ENCODE results near the gene BHLHE40. TPM values are rescaled to one million over a fixed set of nuclear protein-coding genes. Genes with fewer than 3 reads are reported as not detected.

BHLHE40 gene
- total and polyA plus RNA-seq, 2 of the 13 experiments (the other 11 are each of a cell fraction or from before 2014, with no cell fraction given), result 1.8 to 51.0 TPM

- WGBS (ENCODE audit: low lambda C conversion rate), result 5% methylated on average over 3 of the region's 3 CpGs
- in situ Hi-C loops (cut with HindIII; ENCODE audit: extremely low pct_ligation_motif_present, low pct_unique_long_range_greater_than_20kb) (no loop called here), intact Hi-C loops (cut with micrococcal nuclease; ENCODE audit: unreplicated experiment) (no loop called here)
- no TSS peak for BruUV-seq (replicated peaks)
- Histone ChIP-seq H3K27me3 (ENCODE audit: control insufficient read depth in 1 of 2, insufficient read depth in 2 of 2, low read length in 2 of 2) (no peaks in the 10 kb centered on the region; a peak in 1 of 5 replicates), H3K79me2 (ENCODE audit: insufficient read depth, low read length) (no peaks in the 10 kb centered on the region), H3K36me3 (replicated peaks in 1 of 2; ENCODE audit: control insufficient read depth in 1 of 2, insufficient read depth in 2 of 2, low read length in 2 of 2) (no peaks in the 10 kb centered on the region), H4K20me1 (ENCODE audit: insufficient read depth, low read length) (no peaks in the 10 kb centered on the region), H3K27ac (ENCODE audit: extremely low read length, insufficient read depth, low read length) (no peak overlapping the region), H3K9ac (ENCODE audit: insufficient read depth, low read depth, low read length) (no peak overlapping the region), H3K4me3 (replicated peaks in 1 of 3; ENCODE audit: insufficient read depth in 1 of 3, low read depth in 2 of 3, low read length in 3 of 3) (no peak overlapping the region), H2AFZ (ENCODE audit: low read length) (no peak overlapping the region), H3K4me2 (ENCODE audit: low read depth, low read length) (no peak overlapping the region), H3K9me3 (ENCODE audit: low read length) (no peaks in the 10 kb centered on the region), H3K4me1 (ENCODE audit: insufficient read depth, low read length) (no peaks in the 10 kb centered on the region)
- CTCF ChIA-PET (ENCODE audit: low intra/inter-chr PET ratio, low total read pairs), result no interaction called here
- POLR2A ChIA-PET, result no interaction called here
- FAIRE-seq (no peak), DNase-seq (ENCODE audit: low spot score) (no peak), ATAC-seq (no peak)
- no peak for TF ChIP-seq IRF2 (CRISPR knock-in tag; IDR thresholded peaks at IDR 0.05)
Measured at GRCh38 chr3:4934050-4934449, 45.2 kb upstream of the BHLHE40 start.

- FAIRE-seq (no peak), ATAC-seq (no peak), DNase-seq (ENCODE audit: low spot score) (no peak)
- no peaks in the 10 kb centered on the region for H3K9me3 ChIP-seq (ENCODE audit: low read length)
- no peak overlapping the region for H2AFZ ChIP-seq (ENCODE audit: low read length)
- TF ChIP-seq HMGXB3 (CRISPR knock-in tag; IDR thresholded peaks at IDR 0.05; ENCODE audit: borderline replicate concordance) (no peak), ZNF274 (CRISPR knock-in tag; IDR thresholded peaks at IDR 0.05) (no peak)
- intact Hi-C loops (cut with micrococcal nuclease; ENCODE audit: unreplicated experiment), result no loop called here
- H3K4me2 ChIP-seq (ENCODE audit: low read depth, low read length), result no peak overlapping the region
- H3K36me3 ChIP-seq (replicated peaks in 1 of 2; ENCODE audit: control insufficient read depth in 1 of 2, insufficient read depth in 2 of 2, low read length in 2 of 2), result no peaks in the 10 kb centered on the region
- no peaks in the 10 kb centered on the region for H4K20me1 ChIP-seq (ENCODE audit: insufficient read depth, low read length)
- H3K4me3 ChIP-seq (replicated peaks in 1 of 3; ENCODE audit: insufficient read depth in 1 of 3, low read depth in 2 of 3, low read length in 3 of 3), result no peak overlapping the region
- WGBS (ENCODE audit: low lambda C conversion rate), result 75% methylated on average over 1 of the region's 1 CpG
- no peaks in the 10 kb centered on the region; a peak in 1 of 5 replicates for H3K27me3 ChIP-seq (ENCODE audit: control insufficient read depth in 1 of 2, insufficient read depth in 2 of 2, low read length in 2 of 2)
- H3K27ac ChIP-seq (ENCODE audit: extremely low read length, insufficient read depth, low read length), result no peak overlapping the region
- POLR2A ChIA-PET, result no interaction called here
- no peaks in the 10 kb centered on the region for H3K79me2 ChIP-seq (ENCODE audit: insufficient read depth, low read length)
- in situ Hi-C loops (cut with HindIII; ENCODE audit: extremely low pct_ligation_motif_present, low pct_unique_long_range_greater_than_20kb), result no loop called here
- no peak overlapping the region for H3K9ac ChIP-seq (ENCODE audit: insufficient read depth, low read depth, low read length)
- CTCF ChIA-PET (ENCODE audit: low intra/inter-chr PET ratio, low total read pairs), result no interaction called here
- BruUV-seq (replicated peaks), result no TSS peak
- H3K4me1 ChIP-seq (ENCODE audit: insufficient read depth, low read length), result no peaks in the 10 kb centered on the region
Measured at GRCh38 chr3:4935347-4935746, 43.9 kb upstream of the BHLHE40 start.
